HUDEP-2 (cell line): ENCODE measurements around the gene MAGEA6.
"Not testable (repeated sequence)": the region's sequence is repeated elsewhere in the genome, so short reads cannot be mapped to it uniquely, and the experiment has no call there.

Source experiments
- DNase-seq, 76 experiments: peaks; one replicate each; lab custom pipeline; 2025; ENCODE audit not compliant: unreplicated experiment in 76 of 76; lab: John Stamatoyannopoulos, UW

Gene MAGEA6

DNA sequence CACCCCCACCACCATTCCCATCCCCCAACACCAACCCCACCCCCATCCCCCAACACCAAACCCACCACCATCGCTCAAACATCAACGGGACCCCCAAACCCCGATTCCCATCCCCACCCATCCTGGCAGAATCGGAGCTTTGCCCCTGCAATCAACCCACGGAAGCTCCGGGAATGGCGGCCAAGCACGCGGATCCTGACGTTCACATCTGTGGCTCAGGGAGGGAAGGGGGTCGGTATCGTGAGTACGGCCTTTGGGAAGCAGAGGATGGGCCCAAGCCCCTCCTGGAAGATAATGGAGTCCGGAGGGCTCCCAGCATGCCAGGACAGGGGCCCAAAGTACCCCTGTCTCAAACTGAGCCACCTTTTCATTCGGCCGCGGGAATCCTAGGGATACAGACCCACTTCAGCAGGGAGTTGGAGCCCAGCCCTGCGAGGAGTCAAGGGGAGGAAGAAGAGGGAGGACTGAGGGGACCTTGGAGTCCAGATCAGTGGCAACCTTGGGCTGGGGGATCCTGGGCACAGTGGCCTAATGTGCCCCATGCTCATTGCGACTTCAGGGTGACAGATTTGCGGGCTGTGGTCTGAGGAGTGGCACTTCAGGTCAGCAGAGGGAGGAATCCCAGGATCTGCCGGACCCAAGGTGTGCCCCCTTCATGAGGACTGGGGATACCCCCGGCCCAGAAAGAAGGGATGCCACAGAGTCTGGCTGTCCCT, 35.2 kb downstream of the MAGEA6 start:
- DNase-seq: not testable (repeated sequence)

DNA sequence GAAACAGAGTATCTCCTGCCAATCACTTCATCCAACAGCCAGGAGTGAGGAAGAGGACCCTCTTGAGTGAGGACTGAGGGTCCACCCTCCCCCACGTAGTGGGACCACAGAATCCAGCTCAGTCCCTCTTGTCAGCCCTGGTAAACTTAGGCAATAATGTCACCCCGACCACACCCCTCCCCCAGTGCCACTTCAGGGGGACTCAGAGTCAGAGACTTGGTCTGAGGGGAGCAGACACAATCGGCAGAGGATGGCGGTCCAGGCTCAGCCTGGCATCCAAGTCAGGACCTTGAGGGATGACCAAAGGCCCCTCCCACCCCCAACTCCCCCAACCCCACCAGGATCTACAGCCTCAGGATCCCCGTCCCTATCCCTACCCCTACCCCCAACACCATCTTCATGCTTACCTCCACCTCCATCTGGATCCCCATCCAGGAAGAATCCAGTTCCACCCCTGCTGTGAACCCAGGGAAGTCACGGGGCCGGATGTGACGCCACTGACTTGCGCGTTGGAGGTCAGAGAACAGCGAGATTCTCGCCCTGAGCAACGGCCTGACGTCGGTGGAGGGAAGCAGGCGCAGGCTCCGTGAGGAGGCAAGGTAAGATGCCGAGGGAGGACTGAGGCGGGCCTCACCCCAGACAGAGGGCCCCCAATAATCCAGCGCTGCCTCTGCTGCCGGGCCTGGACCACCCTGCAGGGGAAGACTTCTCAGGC, 36.1 kb downstream of the MAGEA6 start, which contains the start of the genes CSAG1 and MAGEA12:
Gene CSAG1 (minus strand): TSS at position 461 of the 715 bp plus-strand sequence. CDS start 1,261 bp downstream, outside the sequence.
Gene MAGEA12 (plus strand): TSS at position 497 of the 715 bp plus-strand sequence. CDS start 2,405 bp downstream, outside the sequence.
- no peak for DNase-seq

- DNase-seq: no peak
These were observed 44.1 kb downstream of the MAGEA6 start for GRCh38 chrX:152725409-152725808.
